ENCODE results near the gene F7.

- TF ChIP-seq CTCF (IDR thresholded peaks at IDR 0.05), result no peak
- no peak for TF ChIP-seq POLR2AphosphoS5 (IDR thresholded peaks at IDR 0.05; ENCODE audit: low read depth, low read length)
Measured at GRCh38 chr13:113145496-113145895, 39.9 kb downstream of the F7 start.

All from Panc1 (cell line).